Neural cell (in vitro differentiated cells): ENCODE results near the gene DOCK8. TPM values are rescaled to one million over a fixed set of nuclear protein-coding genes. Genes with fewer than 3 reads are reported as not detected.

Experiments
- H2AFZ ChIP-seq: fragments of 200-600, 300-800 bp; sonication (generic), shearing (Covaris generic); 2 replicates; pipeline ENCODE4 v1.6.0; 2014; ENCODE audit warnings: low read depth, mild to moderate bottlenecking, antibody characterized with exemption, low read length, moderate library complexity
- H3F3A ChIP-seq: fragments of 200-600 bp; shearing (Covaris generic); 2 replicates; pipeline ENCODE4 v1.6.1; 2016; ENCODE audit warnings: mild to moderate bottlenecking, moderate library complexity, mixed read lengths, antibody characterized with exemption, low read length; ENCODE audit not compliant: insufficient read depth, poor library complexity, severe bottlenecking
- H3K27ac ChIP-seq: fragments of 200-600, 300-800 bp; sonication (generic), shearing (Covaris generic); 2 replicates; pipeline ENCODE4 v1.5.1; 2014; ENCODE audit warnings: mild to moderate bottlenecking, low read length, moderate library complexity
- H3K27me3 ChIP-seq: fragments of 300-800, 200-600 bp; sonication (generic), shearing (Covaris generic); 2 replicates; pipeline ENCODE4 v1.6.0; 2014; ENCODE audit warnings: mild to moderate bottlenecking, low read depth, low read length, moderate library complexity; ENCODE audit not compliant: insufficient read depth
- H3K36me3 ChIP-seq: fragments of 300-800, 200-600 bp; sonication (generic), shearing (Covaris generic); 2 replicates; pipeline ENCODE4 v1.5.1; 2014; ENCODE audit warnings: mild to moderate bottlenecking, antibody characterized with exemption, low read length, moderate library complexity; ENCODE audit not compliant: insufficient read depth
- H3K4me2 ChIP-seq: fragments of 300-800, 200-600 bp; sonication (generic), shearing (Covaris generic); 2 replicates; pipeline ENCODE4 v1.6.0; 2014; ENCODE audit warnings: mild to moderate bottlenecking, low read length
- H3K4me3 ChIP-seq: fragments of 300-800, 200-600 bp; sonication (generic), shearing (Covaris generic); 2 replicates; pipeline ENCODE4 v1.5.1; 2014; ENCODE audit warnings: mild to moderate bottlenecking, low read length, moderate library complexity
- H3K79me2 ChIP-seq: fragments of 200-600 bp; shearing (Covaris generic); replicated peaks from 2 replicates; pipeline ENCODE4 v1.6.0; 2014; ENCODE audit warnings: mild to moderate bottlenecking, low read length, moderate library complexity; ENCODE audit not compliant: insufficient read depth
- H3K9ac ChIP-seq: fragments of 300-800, 200-600 bp; sonication (generic), shearing (Covaris generic); 2 replicates; pipeline ENCODE4 v1.6.1; 2016; ENCODE audit warnings: mild to moderate bottlenecking, low read length, mixed read lengths
- H3K9me2 ChIP-seq: fragments of 200-600 bp; shearing (Covaris generic); 2 replicates; pipeline ENCODE4 v1.6.1; 2016; ENCODE audit warnings: mild to moderate bottlenecking, low read length, mixed read lengths; ENCODE audit not compliant: insufficient read depth
- H3K9me3 ChIP-seq: fragments of 200-600, 300-800 bp; sonication (generic), shearing (Covaris generic); 2 replicates; pipeline ENCODE4 v1.6.1; 2016; ENCODE audit warnings: mild to moderate bottlenecking, mixed run types, low read length, moderate library complexity, mixed read lengths
- H4K20me1 ChIP-seq: fragments of 200-600 bp; shearing (Covaris generic); 2 replicates; pipeline ENCODE4 v1.6.1; 2016; ENCODE audit warnings: mild to moderate bottlenecking, mixed run types; ENCODE audit not compliant: insufficient read depth
- CTCF ChIP-seq: fragments of 450-650 bp; IDR thresholded peaks from 2 replicates; pipeline ENCODE4 v1.5.1; 2014; ENCODE audit warnings: antibody characterized with exemption, mild to moderate bottlenecking, moderate library complexity; ENCODE audit not compliant: poor library complexity, severe bottlenecking
- EP300 ChIP-seq: fragments of 450-650 bp; conservative IDR thresholded peaks from 2 replicates; pipeline ENCODE4 v1.6.1; 2014; ENCODE audit warnings: antibody characterized with exemption, mild to moderate bottlenecking, moderate library complexity; ENCODE audit not compliant: poor library complexity, severe bottlenecking
- EZH2 ChIP-seq: fragments of 200-600, 300-800 bp; shearing (Covaris generic), sonication (generic); IDR thresholded peaks from 2 replicates; pipeline ENCODE4 v1.6.1; 2014; ENCODE audit warnings: antibody characterized with exemption, low read length, borderline replicate concordance, mild to moderate bottlenecking; ENCODE audit not compliant: insufficient read depth, poor library complexity, severe bottlenecking
- MXI1 ChIP-seq: fragments of 450-650 bp; conservative IDR thresholded peaks from 2 replicates; pipeline ENCODE4 v1.6.1; 2014; ENCODE audit warnings: antibody characterized with exemption, mild to moderate bottlenecking; ENCODE audit not compliant: poor library complexity, severe bottlenecking
- POLR2AphosphoS5 ChIP-seq: IDR thresholded peaks from 2 replicates; pipeline ENCODE4 v1.6.1; 2012
- RAD21 ChIP-seq: fragments of 450-650 bp; conservative IDR thresholded peaks from 2 replicates; pipeline ENCODE4 v1.6.1; 2014; ENCODE audit warnings: antibody characterized with exemption, mild to moderate bottlenecking, moderate library complexity
- REST ChIP-seq: IDR thresholded peaks from 2 replicates; pipeline ENCODE4 v1.6.1; 2012; ENCODE audit warnings: borderline replicate concordance
- SMC3 ChIP-seq: fragments of 450-650 bp; conservative IDR thresholded peaks from 2 replicates; pipeline ENCODE4 v1.6.1; 2014; ENCODE audit warnings: antibody characterized with exemption, mild to moderate bottlenecking, moderate library complexity; ENCODE audit not compliant: poor library complexity
- polyA plus RNA-seq: library from polyadenylated mRNA; depleted of rRNA; stranded (reverse); fragments of >200 nt; gene quantifications from 2 replicates; pipeline ENCODE4 v1.2.3, GENCODE V29; 2014

DOCK8 gene
- polyA plus RNA-seq, 1 donor from 2014 or later: not detected

GRCh38 chr9:215631-216155 is 1.0 kb downstream of the DOCK8 start:
- Histone ChIP-seq H3K27me3 (peaks cover 45% of the 10 kb centered on the region), H3K4me3 (peak overlapping the region; percentile 69), H4K20me1 (no peaks in the 10 kb centered on the region), H3K27ac (no peak overlapping the region), H3F3A (no peaks in the 10 kb centered on the region), H3K9me2 (no peaks in the 10 kb centered on the region), H3K4me2 (no peak overlapping the region), H3K79me2 (no peaks in the 10 kb centered on the region), H3K36me3 (no peaks in the 10 kb centered on the region), H3K9ac (no peak overlapping the region), H2AFZ (no peak overlapping the region), H3K9me3 (no peaks in the 10 kb centered on the region)
- TF ChIP-seq RAD21: no peak
- no peak for TF ChIP-seq EZH2
- TF ChIP-seq EP300: no peak
- TF ChIP-seq REST: no peak
- TF ChIP-seq POLR2AphosphoS5: no peak
- TF ChIP-seq MXI1: no peak
- TF ChIP-seq SMC3: no peak
- no peak for TF ChIP-seq CTCF

GRCh38 chr9:216866-217265 is 2.2 kb downstream of the DOCK8 start:
- H3K36me3 ChIP-seq: no peaks in the 10 kb centered on the region
- H3K27me3 ChIP-seq: peaks cover 45% of the 10 kb centered on the region
- no peak overlapping the region for H3K27ac ChIP-seq
- TF ChIP-seq REST: no peak
- TF ChIP-seq POLR2AphosphoS5: no peak
- no peak for TF ChIP-seq RAD21
- no peak for TF ChIP-seq EZH2
- TF ChIP-seq CTCF: no peak
- no peak for TF ChIP-seq SMC3
- H3K9ac ChIP-seq: no peak overlapping the region
- H3K4me3 ChIP-seq: no peak overlapping the region
- H2AFZ ChIP-seq: no peak overlapping the region
- H3K9me3 ChIP-seq: no peaks in the 10 kb centered on the region
- H3K79me2 ChIP-seq: no peaks in the 10 kb centered on the region
- H3F3A ChIP-seq: no peaks in the 10 kb centered on the region
- H3K9me2 ChIP-seq: no peaks in the 10 kb centered on the region
- H3K4me2 ChIP-seq: no peak overlapping the region
- no peaks in the 10 kb centered on the region for H4K20me1 ChIP-seq
